Measurements from ENCODE around the gene MYO1E.
A peak's percentile ranks its signal among the peaks of the same experiment; 100 is the strongest.

Gene MYO1E

GRCh38 chr15:59177317-59177660, 195.4 kb downstream of the MYO1E start:
- no peaks in the 10 kb centered on the region for H3K9me3 ChIP-seq (ENCODE audit: control insufficient read depth, low read length)
- H3K4me3 ChIP-seq (ENCODE audit: low read depth, low read length): no peak overlapping the region
- H3K4me1 ChIP-seq: no peaks in the 10 kb centered on the region
- no peak for TF ChIP-seq CTCF (IDR thresholded peaks at IDR 0.05)
- H2AFZ ChIP-seq: no peak overlapping the region
- H3K79me2 ChIP-seq: no peaks in the 10 kb centered on the region
- H3K4me2 ChIP-seq (ENCODE audit: low read length): no peak overlapping the region
- no peak overlapping the region for H3K9ac ChIP-seq
- no peaks in the 10 kb centered on the region for H3K27me3 ChIP-seq (ENCODE audit: control insufficient read depth, insufficient read depth, low read length)
- H3K27ac ChIP-seq: no peak overlapping the region
- H3K36me3 ChIP-seq (ENCODE audit: control insufficient read depth, insufficient read depth, low read length): no peaks in the 10 kb centered on the region

- Histone ChIP-seq H2AFZ (no peak overlapping the region), H3K4me2 (ENCODE audit: low read length) (no peak overlapping the region), H3K79me2 (no peaks in the 10 kb centered on the region), H3K4me1 (no peaks in the 10 kb centered on the region), H3K27ac (no peak overlapping the region), H3K9ac (no peak overlapping the region), H3K9me3 (ENCODE audit: control insufficient read depth, low read length) (no peaks in the 10 kb centered on the region), H3K4me3 (ENCODE audit: low read depth, low read length) (no peak overlapping the region), H3K36me3 (ENCODE audit: control insufficient read depth, insufficient read depth, low read length) (no peaks in the 10 kb centered on the region), H3K27me3 (ENCODE audit: control insufficient read depth, insufficient read depth, low read length) (no peaks in the 10 kb centered on the region)
- TF ChIP-seq CTCF (IDR thresholded peaks at IDR 0.05): no peak
Measured at GRCh38 chr15:59176653-59177316, 195.9 kb downstream of the MYO1E start.

GRCh38 chr15:59174835-59175831, 197.5 kb downstream of the MYO1E start:
- H3K9me3 ChIP-seq (ENCODE audit: control insufficient read depth, low read length): no peaks in the 10 kb centered on the region
- no peaks in the 10 kb centered on the region for H3K27me3 ChIP-seq (ENCODE audit: control insufficient read depth, insufficient read depth, low read length)
- H3K79me2 ChIP-seq: no peaks in the 10 kb centered on the region
- H3K4me3 ChIP-seq (ENCODE audit: low read depth, low read length): no peak overlapping the region
- H2AFZ ChIP-seq: peak overlapping the region; percentile 56
- H3K4me2 ChIP-seq (ENCODE audit: low read length): no peak overlapping the region
- H3K27ac ChIP-seq: no peak overlapping the region
- no peaks in the 10 kb centered on the region for H3K36me3 ChIP-seq (ENCODE audit: control insufficient read depth, insufficient read depth, low read length)
- H3K9ac ChIP-seq: no peak overlapping the region
- no peaks in the 10 kb centered on the region for H3K4me1 ChIP-seq
- TF ChIP-seq CTCF (IDR thresholded peaks at IDR 0.05): peak; percentile 29

- Histone ChIP-seq H3K27ac (no peak overlapping the region), H2AFZ (peak overlapping the region; percentile 56), H3K4me3 (ENCODE audit: low read depth, low read length) (no peak overlapping the region), H3K9ac (no peak overlapping the region), H3K79me2 (no peaks in the 10 kb centered on the region), H3K36me3 (ENCODE audit: control insufficient read depth, insufficient read depth, low read length) (no peaks in the 10 kb centered on the region), H3K4me2 (ENCODE audit: low read length) (no peak overlapping the region), H3K9me3 (ENCODE audit: control insufficient read depth, low read length) (no peaks in the 10 kb centered on the region), H3K4me1 (no peaks in the 10 kb centered on the region), H3K27me3 (ENCODE audit: control insufficient read depth, insufficient read depth, low read length) (no peaks in the 10 kb centered on the region)
- TF ChIP-seq CTCF (IDR thresholded peaks at IDR 0.05): no peak
Measured at GRCh38 chr15:59174151-59174834, 198.4 kb downstream of the MYO1E start.

All from parathyroid adenoma (tissue), 2 donors.